Right atrium auricular region (tissue), 2 donors: ENCODE results near the gene GAB4. TPM values are rescaled to one million over a fixed set of nuclear protein-coding genes. Genes with fewer than 3 reads are reported as not detected.
A peak's percentile ranks its signal among the peaks of the same experiment; 100 is the strongest.
"Not testable (repeated sequence)": the region's sequence is repeated elsewhere in the genome, so short reads cannot be mapped to it uniquely, and the experiment has no call there.

ENCODE experiments used
- DNase-seq: peaks from one replicate; pipeline ENCODE4 v3.0.0-alpha.2; 2019; ENCODE audit warnings: low spot score
- H3K27ac ChIP-seq, 2 donors: fragments of 200-600 bp; sonication (generic); 1 replicate in 1 of 2; 2 replicates in 1 of 2; pipeline ENCODE4 v1.5.1; 2016 to 2019
- H3K27me3 ChIP-seq, 2 donors: fragments of 200-600 bp; sonication (generic); one replicate each; pipeline versions ENCODE4 v1.5.1 to v1.6.0; 2017 to 2019
- H3K36me3 ChIP-seq: fragments of 200-600 bp; sonication (generic); one replicate; pipeline ENCODE4 v1.5.1; 2016
- H3K4me1 ChIP-seq, 2 donors: fragments of 200-600 bp; sonication (generic); one replicate each; pipeline versions ENCODE4 v1.5.1 to v1.6.0; 2017 to 2019
- H3K4me3 ChIP-seq, 2 donors: fragments of 200-600 bp; sonication (generic); 1 replicate in 1 of 2; 2 replicates in 1 of 2; pipeline ENCODE4 v1.5.1; 2017 to 2019; ENCODE audit warnings: mild to moderate bottlenecking in 1 of 2, moderate library complexity in 1 of 2
- H3K9me3 ChIP-seq, 2 donors: fragments of 200-600 bp; sonication (generic); one replicate each; pipeline ENCODE4 v1.5.1; 2019
- total RNA-seq, 2 donors: library from RNA; depleted of rRNA; stranded (reverse); fragments of >200 nt; gene quantifications; one replicate each; pipeline ENCODE4 v1.1.0, GENCODE V29; 2016
- TF ChIP-seq, protein P1 (sequence below), 2 donors: fragments of 200-600 bp; sonication (generic); IDR thresholded peaks; one replicate each; pipeline ENCODE4 v1.5.1; 2019; ENCODE audit warnings: antibody characterized with exemption in 2 of 2

The GAB4 gene
- total RNA-seq, 2 donors from 2014 or later: not detected

DNA sequence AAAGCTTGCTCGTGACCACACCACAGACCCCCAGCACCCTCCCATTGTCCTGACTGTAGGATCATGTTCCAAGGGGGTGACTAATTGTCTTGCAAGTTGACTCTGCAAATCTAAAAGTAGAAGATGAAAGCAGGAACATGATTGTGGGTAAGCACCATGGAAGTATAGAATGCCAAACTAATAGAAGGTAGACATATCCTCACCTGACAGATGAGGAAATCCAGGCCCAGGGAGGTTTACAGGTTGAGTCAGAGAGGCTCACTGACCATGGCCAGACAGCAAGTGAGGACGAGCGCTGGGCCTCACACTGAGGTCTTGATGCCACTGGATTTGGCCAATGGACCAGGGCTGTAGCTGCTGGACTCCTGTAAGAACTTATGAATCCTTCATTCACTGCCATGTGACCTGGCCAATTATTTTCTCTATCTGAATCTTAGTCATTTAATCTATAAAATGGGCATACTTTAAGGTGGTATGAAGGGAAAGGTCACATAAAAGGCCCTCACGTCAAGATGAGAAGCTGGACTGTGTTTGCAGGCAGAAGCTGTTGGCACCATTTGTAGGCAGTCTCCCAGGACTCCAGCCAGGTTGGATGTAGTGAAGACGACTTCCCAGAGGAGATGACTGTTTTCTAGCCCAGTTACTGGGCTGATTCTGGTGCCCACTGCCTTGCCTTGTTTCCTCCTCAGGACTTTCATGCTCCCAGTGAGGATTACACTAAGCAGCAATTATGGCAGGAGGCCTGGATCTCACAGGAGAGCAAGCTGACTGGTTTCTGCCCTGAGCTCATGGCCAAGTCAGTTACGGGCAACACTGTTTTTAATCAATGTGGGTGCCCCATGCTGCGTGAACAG is 54.6 kb downstream of the GAB4 start:
- no peaks in the 10 kb centered on the region for H3K36me3 ChIP-seq
- no peak overlapping the region for H3K27ac ChIP-seq
- no peak overlapping the region for H3K4me3 ChIP-seq
- TF ChIP-seq, protein P1, sequence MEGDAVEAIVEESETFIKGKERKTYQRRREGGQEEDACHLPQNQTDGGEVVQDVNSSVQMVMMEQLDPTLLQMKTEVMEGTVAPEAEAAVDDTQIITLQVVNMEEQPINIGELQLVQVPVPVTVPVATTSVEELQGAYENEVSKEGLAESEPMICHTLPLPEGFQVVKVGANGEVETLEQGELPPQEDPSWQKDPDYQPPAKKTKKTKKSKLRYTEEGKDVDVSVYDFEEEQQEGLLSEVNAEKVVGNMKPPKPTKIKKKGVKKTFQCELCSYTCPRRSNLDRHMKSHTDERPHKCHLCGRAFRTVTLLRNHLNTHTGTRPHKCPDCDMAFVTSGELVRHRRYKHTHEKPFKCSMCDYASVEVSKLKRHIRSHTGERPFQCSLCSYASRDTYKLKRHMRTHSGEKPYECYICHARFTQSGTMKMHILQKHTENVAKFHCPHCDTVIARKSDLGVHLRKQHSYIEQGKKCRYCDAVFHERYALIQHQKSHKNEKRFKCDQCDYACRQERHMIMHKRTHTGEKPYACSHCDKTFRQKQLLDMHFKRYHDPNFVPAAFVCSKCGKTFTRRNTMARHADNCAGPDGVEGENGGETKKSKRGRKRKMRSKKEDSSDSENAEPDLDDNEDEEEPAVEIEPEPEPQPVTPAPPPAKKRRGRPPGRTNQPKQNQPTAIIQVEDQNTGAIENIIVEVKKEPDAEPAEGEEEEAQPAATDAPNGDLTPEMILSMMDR (IDR thresholded peaks at IDR 0.05): no peak
- H3K4me1 ChIP-seq: no peaks in the 10 kb centered on the region
- no peaks in the 10 kb centered on the region for H3K27me3 ChIP-seq
- H3K9me3 ChIP-seq: no peaks in the 10 kb centered on the region
- DNase-seq: peak; percentile 36

DNA sequence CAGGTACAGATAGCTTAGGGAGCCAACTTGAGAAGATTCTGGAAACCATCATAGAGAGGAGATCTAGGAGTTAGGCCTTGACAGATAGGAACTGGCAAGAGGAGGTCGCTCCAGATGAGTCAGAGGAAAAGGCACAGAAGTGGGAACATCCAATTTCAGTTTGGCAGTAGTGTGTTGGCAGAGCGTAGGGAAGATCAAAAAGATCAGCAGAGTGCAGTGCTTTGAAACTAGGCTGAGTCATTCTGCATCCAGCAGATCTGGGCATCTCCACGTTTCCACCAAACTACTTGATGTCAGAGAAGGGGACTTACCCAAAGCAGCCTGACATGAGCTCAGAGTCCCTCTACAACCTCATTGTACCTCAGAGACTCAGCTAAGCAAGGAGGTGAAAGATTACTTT is 58.5 kb downstream of the GAB4 start:
- Histone ChIP-seq H3K4me1 (no peaks in the 10 kb centered on the region), H3K27me3 (no peaks in the 10 kb centered on the region), H3K4me3 (no peak overlapping the region), H3K9me3 (no peaks in the 10 kb centered on the region), H3K36me3 (no peaks in the 10 kb centered on the region), H3K27ac (no peak overlapping the region)
- no peak for DNase-seq
- TF ChIP-seq, protein P1 (IDR thresholded peaks at IDR 0.05): no peak

DNA sequence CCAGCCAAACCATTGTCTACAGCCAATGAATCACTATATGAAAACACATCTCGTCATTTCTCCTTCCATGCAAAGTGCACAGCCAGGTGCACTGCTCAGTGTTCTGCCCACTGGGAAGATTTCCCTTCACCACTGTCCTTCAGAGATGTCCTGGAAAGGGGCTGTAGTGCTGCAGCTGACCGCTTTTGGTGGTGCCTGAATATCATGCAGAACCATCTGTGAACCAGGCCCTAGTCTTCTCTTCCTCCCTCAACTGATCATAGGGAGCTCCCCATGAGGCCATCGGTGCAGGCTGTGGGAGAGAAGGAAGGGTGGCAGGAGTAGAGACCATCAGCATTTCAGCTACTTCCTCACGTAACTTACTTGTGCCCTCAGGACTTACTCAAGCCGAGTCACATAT is 70.2 kb downstream of the GAB4 start:
- Histone ChIP-seq H3K9me3 (no peaks in the 10 kb centered on the region), H3K4me3 (no peak overlapping the region), H3K27ac (no peak overlapping the region), H3K27me3 (no peaks in the 10 kb centered on the region), H3K4me1 (no peaks in the 10 kb centered on the region), H3K36me3 (no peaks in the 10 kb centered on the region)
- TF ChIP-seq, protein P1 (IDR thresholded peaks at IDR 0.05): no peak
- no peak for DNase-seq

DNA sequence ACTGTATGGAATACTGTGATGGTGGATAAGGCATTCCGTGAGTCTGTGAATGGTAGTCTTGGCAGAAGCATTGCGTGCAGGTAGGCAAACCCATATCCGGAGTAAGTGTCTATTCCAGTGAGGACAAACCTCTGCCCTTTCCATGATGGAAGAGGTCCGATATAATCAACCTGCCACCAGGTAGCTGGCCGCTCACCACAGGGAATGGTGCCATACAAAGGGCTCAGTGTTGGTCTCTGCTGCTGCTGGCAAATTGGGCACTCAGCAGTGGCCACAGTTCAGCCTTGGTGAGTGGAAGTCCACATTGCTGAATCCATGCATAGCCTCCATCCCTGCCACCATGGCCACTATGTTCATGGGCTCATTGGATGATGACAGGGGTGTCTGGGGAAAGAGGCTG is 70.8 kb downstream of the GAB4 start:
- not testable (repeated sequence) for H3K36me3 ChIP-seq, H3K4me3 ChIP-seq, DNase-seq, H3K4me1 ChIP-seq, H3K27me3 ChIP-seq, H3K9me3 ChIP-seq, H3K27ac ChIP-seq

DNA sequence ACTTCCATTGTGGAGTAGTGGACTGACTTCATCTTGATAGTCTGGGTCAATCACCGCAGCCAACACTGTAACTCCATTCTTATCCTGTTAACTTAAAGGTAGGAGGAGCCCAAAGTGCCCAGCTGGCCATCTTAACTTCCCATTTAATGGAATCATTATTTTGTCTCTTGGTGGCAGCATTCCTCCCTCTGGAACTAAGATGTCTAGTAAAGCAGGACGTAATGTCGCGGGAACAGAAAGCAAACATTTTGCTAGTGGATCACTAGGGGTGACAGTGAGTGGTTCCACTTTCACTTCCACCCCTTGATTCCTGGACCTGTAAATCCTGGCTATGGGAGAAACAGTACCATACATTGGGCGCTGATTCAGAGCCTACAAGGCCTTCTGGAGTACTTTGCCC is 71.4 kb downstream of the GAB4 start:
- Histone ChIP-seq H3K4me1 (no peaks in the 10 kb centered on the region), H3K4me3 (no peak overlapping the region), H3K27me3 (no peaks in the 10 kb centered on the region), H3K9me3 (no peaks in the 10 kb centered on the region), H3K36me3 (no peaks in the 10 kb centered on the region), H3K27ac (no peak overlapping the region)
- DNase-seq: no peak
- TF ChIP-seq, protein P1 (IDR thresholded peaks at IDR 0.05): no peak

DNA sequence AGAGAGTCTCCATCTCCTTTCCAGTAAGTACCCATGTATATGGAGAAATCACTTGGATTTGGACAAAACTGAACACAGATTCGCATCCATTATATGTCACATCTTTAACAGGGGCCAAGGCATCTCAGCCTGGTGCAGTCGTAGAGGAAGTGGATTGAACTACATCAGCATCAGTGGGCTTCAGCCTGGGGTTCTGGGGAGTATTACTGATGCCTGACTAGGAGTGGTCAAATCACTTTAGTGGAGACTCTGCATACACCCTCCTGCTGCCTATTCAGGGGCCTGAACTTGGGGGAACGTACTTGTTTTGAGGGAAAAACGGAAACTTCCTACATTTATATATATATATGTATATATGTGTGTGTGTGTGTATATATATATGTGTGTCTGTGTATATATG is 72.8 kb downstream of the GAB4 start:
- TF ChIP-seq, protein P1 (IDR thresholded peaks at IDR 0.05): no peak
- no peak for DNase-seq

More for the DNA sequence above, 72.8 kb downstream of the GAB4 start:
- Histone ChIP-seq H3K27ac (no peak overlapping the region), H3K9me3 (no peaks in the 10 kb centered on the region), H3K27me3 (no peaks in the 10 kb centered on the region), H3K4me3 (no peak overlapping the region), H3K36me3 (no peaks in the 10 kb centered on the region), H3K4me1 (no peaks in the 10 kb centered on the region)
